ENCODE results near the gene GPER1. TPM values are rescaled to one million over a fixed set of nuclear protein-coding genes. Genes with fewer than 3 reads are reported as not detected.

The GPER1 gene
- total and polyA plus RNA-seq, 4 donors, result 3.7 to 7.7 (median 6.3) TPM

DNA sequence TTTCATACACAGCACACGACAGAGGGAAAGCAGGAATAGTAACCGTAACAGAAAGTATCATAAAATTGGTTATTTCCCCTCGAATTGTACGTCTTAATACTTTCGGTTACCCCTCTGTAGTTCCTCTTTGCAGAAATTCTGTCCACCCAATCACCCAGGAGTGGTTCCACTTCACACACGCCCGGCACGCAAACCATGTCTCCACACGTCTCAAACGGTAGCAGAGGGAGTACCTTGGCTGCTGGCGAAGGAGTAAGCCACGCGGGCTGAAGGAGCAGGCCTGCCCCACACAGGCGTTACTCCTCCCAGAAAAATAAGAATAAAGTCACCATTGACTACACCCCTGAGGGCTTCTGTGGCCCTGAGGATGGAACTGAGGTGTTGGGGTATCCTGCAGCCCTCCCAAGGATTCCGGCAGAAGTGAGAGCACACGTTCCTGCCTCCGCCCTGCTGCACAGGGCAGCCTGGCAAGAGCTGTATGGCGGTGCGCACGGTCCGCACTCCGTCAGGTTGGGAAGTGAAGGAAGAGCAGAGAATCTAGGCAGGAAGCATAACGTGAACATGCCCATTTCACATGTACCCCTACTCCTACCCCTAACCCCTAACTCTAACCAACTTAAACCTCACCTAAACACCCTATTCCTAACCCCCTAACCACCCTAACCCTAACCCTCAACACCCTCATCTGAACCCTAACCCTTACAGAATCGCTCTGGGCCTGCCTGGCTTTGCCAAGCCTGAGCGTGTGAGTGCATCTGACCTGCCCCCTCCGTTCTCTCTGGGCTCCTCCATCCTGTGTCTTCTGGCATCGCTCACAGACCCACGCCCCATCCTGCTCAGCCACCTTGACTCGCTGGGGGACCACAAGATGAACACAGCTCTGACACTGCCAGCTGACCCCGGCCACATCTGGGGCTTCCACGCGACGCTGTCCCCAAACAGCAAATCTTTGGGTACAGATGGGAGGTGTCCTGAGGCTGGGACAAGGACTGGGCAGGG, 25.3 kb upstream of the GPER1 start:
- Histone ChIP-seq H3K36me3 (ENCODE audit: control insufficient read depth in 4 of 4, insufficient read depth in 4 of 4, low read length in 4 of 4) (peaks cover 0 to 6% (median 0%) of the 10 kb centered on the region in 4 donors), H3K4me3 (no peak overlapping the region), H3K27me3 (ENCODE audit: control insufficient read depth in 3 of 3, insufficient read depth in 3 of 3, low read length in 2 of 3) (no peaks in the 10 kb centered on the region), H3K27ac (ENCODE audit: low read depth in 1 of 2, low read length in 1 of 2) (no peak overlapping the region), H3K9ac (ENCODE audit: insufficient read depth in 1 of 2, low read length in 2 of 2) (no peak overlapping the region), H3K9me3 (ENCODE audit: control insufficient read depth in 4 of 4, insufficient read depth in 3 of 4, low read length in 3 of 4) (no peaks in the 10 kb centered on the region), H3K4me1 (ENCODE audit: control insufficient read depth in 5 of 5, insufficient read depth in 5 of 5, low read length in 5 of 5) (peaks cover 0 to 25% (median 8%) of the 10 kb centered on the region in 5 donors)
- ATAC-seq (ENCODE audit: insufficient read depth, low FRiP score) (no peak), DNase-seq (no peak)
- 68 to 80% methylated on average over 33 of the region's 33 CpGs for WGBS, 2 donors
- TF ChIP-seq, protein P1, sequence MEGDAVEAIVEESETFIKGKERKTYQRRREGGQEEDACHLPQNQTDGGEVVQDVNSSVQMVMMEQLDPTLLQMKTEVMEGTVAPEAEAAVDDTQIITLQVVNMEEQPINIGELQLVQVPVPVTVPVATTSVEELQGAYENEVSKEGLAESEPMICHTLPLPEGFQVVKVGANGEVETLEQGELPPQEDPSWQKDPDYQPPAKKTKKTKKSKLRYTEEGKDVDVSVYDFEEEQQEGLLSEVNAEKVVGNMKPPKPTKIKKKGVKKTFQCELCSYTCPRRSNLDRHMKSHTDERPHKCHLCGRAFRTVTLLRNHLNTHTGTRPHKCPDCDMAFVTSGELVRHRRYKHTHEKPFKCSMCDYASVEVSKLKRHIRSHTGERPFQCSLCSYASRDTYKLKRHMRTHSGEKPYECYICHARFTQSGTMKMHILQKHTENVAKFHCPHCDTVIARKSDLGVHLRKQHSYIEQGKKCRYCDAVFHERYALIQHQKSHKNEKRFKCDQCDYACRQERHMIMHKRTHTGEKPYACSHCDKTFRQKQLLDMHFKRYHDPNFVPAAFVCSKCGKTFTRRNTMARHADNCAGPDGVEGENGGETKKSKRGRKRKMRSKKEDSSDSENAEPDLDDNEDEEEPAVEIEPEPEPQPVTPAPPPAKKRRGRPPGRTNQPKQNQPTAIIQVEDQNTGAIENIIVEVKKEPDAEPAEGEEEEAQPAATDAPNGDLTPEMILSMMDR (IDR thresholded peaks at IDR 0.05; ENCODE audit: control extremely low read depth, extremely low read depth), result no peak

GRCh38 chr7:1063361-1063760, 24.6 kb upstream of the GPER1 start:
- H3K27ac ChIP-seq (ENCODE audit: low read depth in 1 of 2, low read length in 1 of 2), result no peak overlapping the region
- no peak for DNase-seq
- peaks cover 0 to under 1% (median 0%) of the 10 kb centered on the region in 4 donors for H3K36me3 ChIP-seq (ENCODE audit: control insufficient read depth in 4 of 4, insufficient read depth in 4 of 4, low read length in 4 of 4)
- H3K9ac ChIP-seq (ENCODE audit: insufficient read depth in 1 of 2, low read length in 2 of 2), result no peak overlapping the region
- no peaks in the 10 kb centered on the region for H3K9me3 ChIP-seq (ENCODE audit: control insufficient read depth in 4 of 4, insufficient read depth in 3 of 4, low read length in 3 of 4)
- H3K4me1 ChIP-seq (ENCODE audit: control insufficient read depth in 5 of 5, insufficient read depth in 5 of 5, low read length in 5 of 5), result peaks cover 0 to 25% (median 8%) of the 10 kb centered on the region in 5 donors
- ATAC-seq (ENCODE audit: insufficient read depth, low FRiP score), result no peak
- no peaks in the 10 kb centered on the region for H3K27me3 ChIP-seq (ENCODE audit: control insufficient read depth in 3 of 3, insufficient read depth in 3 of 3, low read length in 2 of 3)
- no peak overlapping the region for H3K4me3 ChIP-seq
- TF ChIP-seq, protein P1 (IDR thresholded peaks at IDR 0.05; ENCODE audit: control extremely low read depth, extremely low read depth), result no peak
- 95% methylated on average over 21 of the region's 21 CpGs for WGBS, 2 donors

- DNase-seq (no peak), ATAC-seq (ENCODE audit: insufficient read depth, low FRiP score) (no peak)
- TF ChIP-seq, protein P1 (IDR thresholded peaks at IDR 0.05; ENCODE audit: control extremely low read depth, extremely low read depth), result no peak
- Histone ChIP-seq H3K4me3 (no peak overlapping the region), H3K9ac (ENCODE audit: insufficient read depth in 1 of 2, low read length in 2 of 2) (no peak overlapping the region), H3K4me1 (ENCODE audit: control insufficient read depth in 5 of 5, insufficient read depth in 5 of 5, low read length in 5 of 5) (peaks cover 0 to 19% (median 8%) of the 10 kb centered on the region in 5 donors), H3K27ac (ENCODE audit: low read depth in 1 of 2, low read length in 1 of 2) (no peak overlapping the region), H3K9me3 (ENCODE audit: control insufficient read depth in 4 of 4, insufficient read depth in 3 of 4, low read length in 3 of 4) (no peaks in the 10 kb centered on the region), H3K27me3 (ENCODE audit: control insufficient read depth in 3 of 3, insufficient read depth in 3 of 3, low read length in 2 of 3) (no peaks in the 10 kb centered on the region), H3K36me3 (ENCODE audit: control insufficient read depth in 4 of 4, insufficient read depth in 4 of 4, low read length in 4 of 4) (no peaks in the 10 kb centered on the region)
- 89 to 91% methylated on average over 13 of the region's 13 CpGs for WGBS, 2 donors
These were observed 23.3 kb upstream of the GPER1 start for GRCh38 chr7:1064581-1064980.

All from lung (tissue), 12 donors.